GM18867 (cell line): Measurements from ENCODE around the gene PPP4R3C.
A peak's percentile ranks its signal among the peaks of the same experiment; 100 is the strongest.
"Not testable (repeated sequence)": the region's sequence is repeated elsewhere in the genome, so short reads cannot be mapped to it uniquely, and the experiment has no call there.

Experiments used
- ATAC-seq: cut with Tn5 transposase; IDR thresholded peaks from one replicate; pipeline ENCODE4 v1.9.1; 2021; ENCODE audit warnings: mild to moderate bottlenecking, moderate library complexity; ENCODE audit not compliant: unreplicated experiment

Gene PPP4R3C

GRCh38 chrX:27463187-27463586, at the start of gene PPP4R3C:
Gene PPP4R3C, minus strand, starts transcription at chrX:27463341. Its CDS starts 45 bp downstream, at chrX:27463296.
- ATAC-seq = no peak

- ATAC-seq = no peak
Observed at GRCh38 chrX:27491397-27491796, 28.3 kb upstream of the PPP4R3C start.

GRCh38 chrX:27466051-27466450, 2.9 kb upstream of the PPP4R3C start:
- no peak for ATAC-seq

- no peak for ATAC-seq
Observed at GRCh38 chrX:27465036-27465435, 1.9 kb upstream of the PPP4R3C start.

DNA sequence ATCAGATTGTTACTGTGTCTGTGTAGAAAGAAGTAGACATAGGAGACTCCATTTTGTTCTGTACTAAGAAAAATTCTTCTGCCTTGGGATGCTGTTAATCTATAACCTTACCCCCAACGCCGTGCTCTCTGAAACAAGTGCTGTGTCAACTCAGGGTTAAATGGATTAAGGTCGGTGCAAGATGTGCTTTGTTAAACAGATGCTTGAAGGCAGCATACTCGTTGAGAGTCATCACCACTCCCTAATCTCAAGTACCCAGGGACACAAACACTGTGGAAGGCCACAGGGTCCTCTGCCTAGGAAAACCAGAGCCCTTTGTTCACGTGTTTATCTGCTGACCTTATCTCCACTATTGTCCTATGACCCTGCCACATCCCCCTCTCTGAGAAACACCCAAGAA, 4.0 kb downstream of the PPP4R3C start:
- ATAC-seq = not testable (repeated sequence)

DNA sequence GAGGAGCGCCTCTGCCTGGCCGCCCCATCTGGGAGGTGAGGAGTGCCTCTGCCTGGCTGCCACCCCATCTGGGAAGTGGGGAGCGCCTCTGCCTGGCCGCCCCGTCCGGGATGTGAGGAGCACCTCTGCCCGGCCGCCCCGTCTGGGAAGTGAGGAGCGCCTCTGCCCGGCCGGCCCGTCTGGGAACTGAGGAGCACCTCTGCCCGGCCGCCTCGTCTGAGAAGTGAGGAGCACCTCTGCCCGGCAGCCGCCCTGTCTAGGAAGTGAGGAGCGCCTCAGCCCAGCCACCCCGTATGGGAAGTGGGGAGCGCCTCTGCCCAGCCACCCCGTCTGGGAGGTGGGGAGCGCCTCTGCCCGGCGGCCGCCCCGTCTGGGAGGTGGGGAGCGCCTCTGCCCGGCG, 4.6 kb downstream of the PPP4R3C start:
- ATAC-seq = not testable (repeated sequence)

DNA sequence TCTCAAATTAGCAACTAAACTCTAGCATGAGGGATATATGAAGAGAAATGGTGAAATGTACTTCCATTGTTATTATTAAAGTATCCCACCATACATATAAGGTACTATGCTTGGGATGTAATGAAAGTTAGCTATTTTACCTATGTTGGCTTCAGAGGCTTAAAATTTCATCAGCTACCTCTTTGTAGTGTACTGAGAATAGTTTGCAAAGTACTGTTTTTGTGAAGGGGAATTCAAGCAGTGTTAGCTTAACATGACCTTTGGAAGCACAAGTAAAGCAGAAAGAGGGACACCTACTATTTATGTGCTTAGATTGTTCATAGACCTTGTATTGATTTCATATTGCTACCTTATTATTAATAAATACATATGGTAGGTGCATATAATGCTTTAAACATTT, 11.8 kb downstream of the PPP4R3C start:
- ATAC-seq = no peak

- no peak for ATAC-seq
Observed at GRCh38 chrX:27446423-27446822, 16.7 kb downstream of the PPP4R3C start.

GRCh38 chrX:27445438-27445837, 17.7 kb downstream of the PPP4R3C start:
- no peak for ATAC-seq

- ATAC-seq = peak; percentile 81
Observed at GRCh38 chrX:27444093-27444908, 18.8 kb downstream of the PPP4R3C start.

GRCh38 chrX:27442392-27442791, 20.7 kb downstream of the PPP4R3C start:
- not testable (repeated sequence) for ATAC-seq

DNA sequence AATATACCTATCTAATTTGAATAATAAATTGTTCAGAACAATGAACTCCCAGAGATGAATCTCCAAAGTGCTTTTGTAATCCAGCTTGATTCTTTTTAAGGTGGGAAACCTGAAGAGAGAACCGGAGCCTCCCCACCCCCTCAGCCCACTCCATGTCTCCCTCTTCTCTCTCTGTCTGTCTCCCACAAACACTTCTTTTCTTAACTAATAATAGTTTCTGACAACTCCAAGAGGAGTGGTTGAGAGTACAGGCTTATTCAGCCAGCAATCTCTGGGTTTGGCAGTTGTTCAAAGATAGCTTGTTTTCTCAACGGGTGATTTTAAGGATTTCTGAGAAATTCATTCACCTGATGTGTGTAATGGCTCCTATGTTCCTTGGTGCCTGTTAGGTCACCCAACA, 23.4 kb downstream of the PPP4R3C start:
- no peak for ATAC-seq

DNA sequence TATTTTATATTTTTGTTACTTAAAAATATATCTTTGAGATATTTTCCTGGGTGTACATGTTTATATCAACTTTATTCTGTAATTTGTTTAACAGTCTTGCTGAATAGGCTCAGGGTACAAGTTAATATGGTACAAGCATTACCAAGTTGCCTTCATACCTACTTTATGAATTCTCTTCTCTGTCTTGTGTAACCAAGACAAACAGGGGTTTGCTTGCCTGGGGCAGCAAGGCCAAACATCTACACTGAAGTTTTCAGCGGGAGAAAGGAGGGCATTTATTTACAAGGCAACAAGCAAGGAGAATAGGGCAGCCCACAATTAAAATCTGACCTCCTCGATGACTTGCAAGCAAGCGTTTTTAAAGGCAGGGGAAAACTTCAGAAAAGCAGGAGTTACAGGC, 24.2 kb downstream of the PPP4R3C start:
- no peak for ATAC-seq

GRCh38 chrX:27435031-27435430, 28.1 kb downstream of the PPP4R3C start:
- ATAC-seq = no peak
